Endothelial cell of umbilical vein (primary cell): ENCODE results near the gene FCGR3B.
"Not testable (repeated sequence)": the region's sequence is repeated elsewhere in the genome, so short reads cannot be mapped to it uniquely, and the experiment has no call there.

Experiments used
- EZH2 ChIP-seq: IDR thresholded peaks from 2 replicates; pipeline ENCODE4 v1.6.1; 2012; ENCODE audit warnings: borderline replicate concordance, low read depth, mild to moderate bottlenecking, moderate library complexity, low read length, inconsistent platforms; ENCODE audit not compliant: severe bottlenecking
- FOS ChIP-seq: IDR thresholded peaks from 2 replicates; pipeline ENCODE4 v1.6.1; 2011; ENCODE audit warnings: mild to moderate bottlenecking, low read length, moderate library complexity, borderline replicate concordance; ENCODE audit not compliant: insufficient read depth
- JUN ChIP-seq: IDR thresholded peaks from 2 replicates; pipeline ENCODE4 v1.6.1; 2011; ENCODE audit warnings: borderline replicate concordance, low read depth; ENCODE audit not compliant: insufficient read length, insufficient read depth
- MYC ChIP-seq: IDR thresholded peaks from one replicate; pipeline ENCODE4 v1.6.1; 2011; ENCODE audit warnings: mild to moderate bottlenecking, low read depth, low read length
- POLR2A ChIP-seq: IDR thresholded peaks from 2 replicates; pipeline ENCODE4 v1.6.1; 2012; ENCODE audit warnings: low read depth, mild to moderate bottlenecking, control low read depth, low read length
- TF ChIP-seq, protein P1 (sequence below), 2 donors: IDR thresholded peaks; 1 replicate in 1 of 2; 2 replicates in 1 of 2; pipeline ENCODE4 v1.5.1; 2011; ENCODE audit warnings: low read length in 2 of 2, mild to moderate bottlenecking in 2 of 2, moderate library complexity in 2 of 2, control low read depth in 1 of 2, inconsistent platforms in 1 of 2, low read depth in 1 of 2; ENCODE audit not compliant: insufficient read depth in 1 of 2; ENCODE audit errors: extremely low read depth in 1 of 2
- TF ChIP-seq, protein P2 (sequence below): IDR thresholded peaks from 2 replicates; pipeline ENCODE4 v1.6.1; 2011; ENCODE audit not compliant: insufficient read depth, insufficient read length

DNA sequence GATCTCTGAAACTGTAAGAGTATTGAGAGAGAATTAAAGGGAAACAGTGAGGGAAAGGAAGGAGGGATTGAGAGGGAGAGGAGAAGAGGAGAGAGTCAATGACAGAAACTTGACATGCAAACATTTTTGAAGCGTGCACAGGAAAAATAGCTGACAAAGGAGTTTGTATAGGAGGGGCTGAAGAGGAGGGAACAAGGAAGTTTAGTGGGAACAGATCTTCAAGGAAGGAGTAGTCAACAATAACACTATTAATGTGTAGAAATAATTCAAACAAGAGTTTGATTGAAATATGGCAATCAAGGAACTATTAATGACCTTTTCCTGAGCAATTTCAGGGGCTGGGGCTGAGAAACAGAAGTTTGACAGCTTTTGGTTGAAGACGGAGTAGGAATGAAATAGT lies 4.0 kb upstream of the FCGR3B start:
- TF ChIP-seq, protein P1, sequence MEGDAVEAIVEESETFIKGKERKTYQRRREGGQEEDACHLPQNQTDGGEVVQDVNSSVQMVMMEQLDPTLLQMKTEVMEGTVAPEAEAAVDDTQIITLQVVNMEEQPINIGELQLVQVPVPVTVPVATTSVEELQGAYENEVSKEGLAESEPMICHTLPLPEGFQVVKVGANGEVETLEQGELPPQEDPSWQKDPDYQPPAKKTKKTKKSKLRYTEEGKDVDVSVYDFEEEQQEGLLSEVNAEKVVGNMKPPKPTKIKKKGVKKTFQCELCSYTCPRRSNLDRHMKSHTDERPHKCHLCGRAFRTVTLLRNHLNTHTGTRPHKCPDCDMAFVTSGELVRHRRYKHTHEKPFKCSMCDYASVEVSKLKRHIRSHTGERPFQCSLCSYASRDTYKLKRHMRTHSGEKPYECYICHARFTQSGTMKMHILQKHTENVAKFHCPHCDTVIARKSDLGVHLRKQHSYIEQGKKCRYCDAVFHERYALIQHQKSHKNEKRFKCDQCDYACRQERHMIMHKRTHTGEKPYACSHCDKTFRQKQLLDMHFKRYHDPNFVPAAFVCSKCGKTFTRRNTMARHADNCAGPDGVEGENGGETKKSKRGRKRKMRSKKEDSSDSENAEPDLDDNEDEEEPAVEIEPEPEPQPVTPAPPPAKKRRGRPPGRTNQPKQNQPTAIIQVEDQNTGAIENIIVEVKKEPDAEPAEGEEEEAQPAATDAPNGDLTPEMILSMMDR (IDR thresholded peaks at IDR 0.05; ENCODE audit: extremely low read depth in 1 of 2, insufficient read depth in 1 of 2, low read depth in 1 of 2, low read length in 2 of 2): not testable (repeated sequence)
- not testable (repeated sequence) for TF ChIP-seq MYC, JUN, FOS, POLR2A, EZH2
- TF ChIP-seq, protein P2, sequence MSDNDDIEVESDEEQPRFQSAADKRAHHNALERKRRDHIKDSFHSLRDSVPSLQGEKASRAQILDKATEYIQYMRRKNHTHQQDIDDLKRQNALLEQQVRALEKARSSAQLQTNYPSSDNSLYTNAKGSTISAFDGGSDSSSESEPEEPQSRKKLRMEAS: not testable (repeated sequence)
